Measurements from ENCODE around the gene RPS3.
A peak's percentile ranks its signal among the peaks of the same experiment; 100 is the strongest.

RPS3 gene

DNA sequence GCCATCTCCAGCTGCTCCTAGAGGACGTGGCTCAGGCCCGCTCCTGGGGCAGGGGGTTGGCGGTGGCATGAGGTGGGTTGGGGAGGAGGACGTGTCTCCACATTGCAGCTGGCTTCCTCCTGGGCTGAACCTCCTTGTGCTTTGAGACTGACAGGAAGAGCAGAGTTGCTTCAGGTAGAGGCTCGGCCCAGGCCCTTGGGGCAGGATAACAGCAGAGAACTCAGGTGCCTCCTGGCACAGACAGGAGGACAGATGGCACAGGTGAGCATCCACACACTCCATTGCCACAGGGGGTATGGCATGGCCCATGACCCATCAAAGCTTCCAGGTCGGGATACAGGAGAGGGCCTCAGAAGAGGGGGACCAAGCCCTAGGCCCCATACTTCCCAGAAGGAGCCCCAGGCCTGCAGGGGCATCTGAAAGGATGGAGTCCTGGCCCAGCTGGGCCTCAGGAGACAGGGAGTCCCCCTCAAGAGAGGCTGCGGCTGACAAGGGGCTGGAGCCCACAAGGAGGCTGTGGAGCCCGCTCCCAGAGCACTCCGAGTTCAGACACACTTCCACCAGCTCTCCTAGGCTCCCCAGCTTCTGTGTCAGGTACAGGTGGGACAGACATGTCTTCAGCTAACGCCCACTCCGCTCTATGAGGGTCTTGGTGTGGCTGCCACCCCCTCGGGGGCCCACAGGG is 35.7 kb downstream of the RPS3 start:
- DNase-seq (ENCODE audit: low read depth in 2 of 2) = no peak

DNA sequence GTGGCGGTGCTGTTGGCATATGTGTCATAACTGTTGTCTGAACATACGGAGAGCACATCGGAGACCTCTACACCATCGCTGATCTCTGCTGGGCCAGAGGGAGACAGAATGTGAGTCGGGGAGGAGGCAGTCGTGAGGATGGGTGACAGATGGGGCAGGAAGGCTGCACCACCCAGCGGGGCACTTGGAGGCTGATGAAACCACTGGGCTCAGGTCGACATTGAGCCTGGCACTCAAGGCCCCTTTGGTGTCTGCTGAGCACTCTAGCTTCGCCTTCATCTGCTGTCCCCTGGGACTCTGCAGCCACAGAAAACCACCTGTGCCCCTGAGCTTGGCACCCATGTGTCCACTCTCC is 36.2 kb downstream of the RPS3 start:
- DNase-seq (ENCODE audit: low read depth in 2 of 2) = no peak

DNA sequence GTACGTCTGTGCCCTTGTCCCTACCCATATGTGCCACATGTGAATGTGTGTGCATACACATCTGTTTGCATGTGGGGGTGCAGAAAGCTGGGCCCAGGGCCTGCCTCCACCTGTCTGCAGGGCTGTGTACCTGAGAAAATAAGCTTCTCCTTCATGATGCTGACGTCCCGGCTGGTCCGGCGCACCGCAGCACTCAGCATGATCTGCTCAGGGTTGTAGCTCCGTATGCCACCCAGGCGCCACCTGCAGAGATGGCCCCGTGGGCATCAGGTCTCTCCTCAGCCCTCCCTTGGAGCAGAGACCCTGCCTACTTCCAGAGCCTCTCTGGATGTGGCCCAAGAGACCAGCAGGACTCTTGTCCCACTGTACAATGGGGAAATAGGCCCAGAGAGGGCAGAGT is 37.5 kb downstream of the RPS3 start:
- DNase-seq (ENCODE audit: low read depth in 2 of 2) = no peak

DNA sequence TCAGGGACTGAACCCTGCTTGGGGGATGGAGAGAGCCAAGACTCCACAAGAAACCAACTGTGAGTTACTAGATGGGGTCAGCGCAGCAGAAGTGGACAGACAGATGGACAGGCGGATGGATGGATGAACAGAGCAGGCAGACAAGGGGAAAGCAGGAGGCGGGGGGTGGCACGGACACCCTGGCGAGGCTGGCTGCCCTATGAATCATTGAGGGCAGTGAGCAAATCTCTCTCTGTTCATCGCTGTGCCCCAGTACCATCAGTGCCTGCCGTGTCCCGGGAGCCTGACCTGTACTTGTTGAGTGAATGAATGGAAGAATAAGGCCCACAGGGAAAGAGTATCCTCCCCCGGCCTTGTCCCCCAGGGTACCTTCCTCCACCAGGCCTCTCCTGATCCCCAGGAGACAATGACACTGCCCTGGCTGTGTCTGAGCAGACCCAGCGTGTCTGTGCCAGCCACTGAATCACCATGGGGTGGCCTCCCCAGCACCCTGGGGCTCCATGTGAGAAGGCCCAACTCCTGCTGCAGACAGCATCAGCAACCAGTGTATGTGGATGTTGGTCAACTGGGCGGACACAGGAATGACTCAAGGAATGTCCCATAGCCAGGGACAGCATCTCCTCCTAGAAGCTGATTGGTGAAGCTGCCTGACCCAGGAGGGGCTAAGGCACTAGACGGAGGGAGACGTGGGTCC is 38.8 kb downstream of the RPS3 start:
- DNase-seq (ENCODE audit: low read depth in 2 of 2) = no peak

DNA sequence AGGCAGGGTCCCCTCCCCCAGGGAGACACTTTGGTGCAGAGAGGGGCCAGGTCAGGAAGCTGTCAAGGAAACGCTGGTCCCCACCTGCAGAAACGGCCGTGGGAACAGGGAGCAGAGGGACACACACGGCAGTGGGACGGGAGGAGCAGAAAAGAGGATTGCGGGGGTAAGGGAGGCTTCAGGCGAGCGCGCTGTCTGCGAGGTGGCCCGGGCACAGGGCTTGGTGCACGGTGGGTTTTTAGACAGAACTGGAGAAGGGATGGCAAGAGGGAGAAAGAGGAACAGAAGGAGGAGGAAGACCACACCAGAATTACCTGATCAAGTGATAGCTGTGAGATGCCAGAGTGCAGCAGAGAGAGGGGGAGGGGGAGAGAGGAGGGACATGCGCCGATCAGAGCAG is 39.7 kb downstream of the RPS3 start:
- no peak for DNase-seq (ENCODE audit: low read depth in 2 of 2)

DNA sequence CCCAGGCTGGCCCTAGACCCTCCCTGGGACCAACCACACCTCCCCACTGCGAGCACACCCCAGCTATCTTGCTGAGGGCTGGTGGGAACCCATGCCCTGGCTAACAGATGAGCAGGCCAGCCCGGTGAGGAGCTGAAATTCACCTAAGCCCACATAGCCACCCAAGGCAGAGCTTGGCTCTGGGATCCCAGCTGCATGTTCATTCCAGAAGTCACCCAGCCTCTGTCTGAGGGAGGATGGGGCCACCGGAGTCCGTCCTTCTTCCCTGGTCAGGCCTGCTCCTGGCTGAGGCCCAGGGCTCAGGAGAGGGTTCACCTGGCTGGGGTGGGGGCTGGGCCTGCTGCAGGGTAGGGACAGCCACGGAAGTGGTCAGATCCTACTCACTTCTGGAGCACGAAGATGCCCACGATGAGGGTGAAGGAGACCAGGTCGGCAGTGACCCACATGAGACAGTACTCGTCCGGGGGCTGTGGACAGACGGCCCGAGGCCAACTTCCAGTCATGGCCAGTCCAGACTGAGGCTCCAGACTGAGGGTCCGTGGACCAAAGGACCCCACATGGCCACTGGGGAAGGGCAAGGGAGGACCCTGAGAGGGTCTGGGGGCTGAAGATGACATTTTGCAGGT is 40.3 kb downstream of the RPS3 start:
- DNase-seq (ENCODE audit: low read depth in 2 of 2) = no peak

- DNase-seq (ENCODE audit: low read depth in 2 of 2) = no peak
These were observed 41.9 kb downstream of the RPS3 start for GRCh38 chr11:75440960-75441803.

GRCh38 chr11:75441804-75442132 is 42.5 kb downstream of the RPS3 start:
- no peak for DNase-seq (ENCODE audit: low read depth in 2 of 2)

DNA sequence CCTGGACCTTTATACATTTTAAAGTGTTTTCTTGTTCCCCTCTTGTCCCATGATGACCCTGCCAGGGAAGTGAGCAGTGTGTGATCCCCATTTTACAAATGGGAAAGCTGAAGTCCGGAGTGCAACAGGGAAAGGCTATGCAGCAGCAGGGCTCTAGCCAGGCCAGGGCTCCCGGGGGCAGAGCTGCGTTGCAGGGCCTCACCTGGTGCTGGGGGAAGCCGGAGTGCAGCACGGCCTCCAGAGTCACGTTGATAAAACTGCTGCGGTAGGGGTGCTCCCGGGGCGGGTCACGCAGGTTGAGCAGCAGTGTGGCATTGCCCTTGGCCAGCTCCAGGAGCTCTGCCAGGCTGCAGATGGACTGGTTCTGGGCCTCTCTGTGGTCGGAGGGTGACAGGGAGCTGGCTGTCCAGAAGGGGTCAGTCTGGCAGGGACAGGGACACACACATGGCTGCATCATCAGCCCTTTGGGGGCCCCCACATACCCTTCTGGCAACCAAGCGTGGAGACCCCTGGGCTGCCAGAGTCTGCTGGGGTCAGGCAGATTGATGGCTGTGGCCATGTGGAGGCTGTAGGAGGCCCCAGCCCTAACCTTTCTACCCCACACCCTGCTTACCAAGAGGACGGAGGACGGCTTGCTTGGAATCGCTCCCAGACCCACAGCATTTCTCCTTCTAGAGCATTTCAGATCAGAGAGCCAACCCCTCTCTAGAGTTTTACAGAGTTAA is 43.0 kb downstream of the RPS3 start:
- DNase-seq (ENCODE audit: low read depth in 2 of 2) = no peak

DNA sequence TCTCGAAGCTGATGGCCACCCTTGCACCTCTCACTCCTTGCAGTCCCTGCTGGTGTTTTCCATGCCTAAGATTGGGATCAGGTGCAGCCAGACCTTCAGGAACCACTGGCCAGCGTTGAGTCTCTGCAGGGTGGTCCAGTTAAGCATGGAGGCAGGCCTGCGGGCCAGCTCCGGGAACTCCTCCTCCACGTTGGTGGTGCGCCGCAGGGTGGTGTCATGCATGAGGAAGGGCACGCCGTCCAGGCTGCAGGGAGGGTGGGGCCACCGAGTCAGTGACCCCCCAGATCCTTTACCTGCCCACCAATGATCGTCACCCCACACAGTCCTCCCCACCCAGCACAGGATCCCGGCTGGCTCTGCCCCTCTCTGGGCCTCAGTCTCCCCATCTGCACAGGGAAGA is 43.7 kb downstream of the RPS3 start:
- DNase-seq (ENCODE audit: low read depth in 2 of 2) = no peak

GRCh38 chr11:75445315-75445953 is 46.1 kb downstream of the RPS3 start:
- DNase-seq (ENCODE audit: low read depth in 2 of 2) = peak; percentile 46 to 68

GRCh38 chr11:75447415-75447814 is 48.1 kb downstream of the RPS3 start:
- DNase-seq (ENCODE audit: low read depth in 2 of 2) = no peak

GRCh38 chr11:75449271-75449670 is 50.0 kb downstream of the RPS3 start:
- DNase-seq (ENCODE audit: low read depth in 2 of 2) = no peak

- DNase-seq (ENCODE audit: low read depth in 2 of 2) = no peak
These were observed 50.5 kb downstream of the RPS3 start for GRCh38 chr11:75449776-75450175.

DNA sequence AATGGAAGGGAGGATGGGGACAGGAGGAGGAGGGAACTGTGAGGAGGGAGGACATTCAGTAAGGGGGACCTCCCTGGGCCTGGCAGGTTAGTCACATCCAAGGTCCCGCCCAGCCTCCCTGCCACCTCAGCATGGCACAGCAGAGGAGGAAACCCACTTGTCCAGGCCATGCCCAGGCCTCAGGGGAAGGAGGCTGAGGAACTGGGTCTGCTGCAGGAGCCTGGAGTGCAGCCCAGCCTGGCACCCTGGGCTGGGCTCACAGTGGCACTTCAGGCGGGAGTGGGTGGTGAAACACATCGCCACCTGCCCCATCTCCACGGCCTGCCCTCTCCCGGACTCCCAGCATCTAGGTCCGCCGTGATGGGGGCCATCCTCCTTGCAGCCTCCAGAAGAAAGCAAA is 50.9 kb downstream of the RPS3 start:
- DNase-seq (ENCODE audit: low read depth in 2 of 2) = no peak

DNA sequence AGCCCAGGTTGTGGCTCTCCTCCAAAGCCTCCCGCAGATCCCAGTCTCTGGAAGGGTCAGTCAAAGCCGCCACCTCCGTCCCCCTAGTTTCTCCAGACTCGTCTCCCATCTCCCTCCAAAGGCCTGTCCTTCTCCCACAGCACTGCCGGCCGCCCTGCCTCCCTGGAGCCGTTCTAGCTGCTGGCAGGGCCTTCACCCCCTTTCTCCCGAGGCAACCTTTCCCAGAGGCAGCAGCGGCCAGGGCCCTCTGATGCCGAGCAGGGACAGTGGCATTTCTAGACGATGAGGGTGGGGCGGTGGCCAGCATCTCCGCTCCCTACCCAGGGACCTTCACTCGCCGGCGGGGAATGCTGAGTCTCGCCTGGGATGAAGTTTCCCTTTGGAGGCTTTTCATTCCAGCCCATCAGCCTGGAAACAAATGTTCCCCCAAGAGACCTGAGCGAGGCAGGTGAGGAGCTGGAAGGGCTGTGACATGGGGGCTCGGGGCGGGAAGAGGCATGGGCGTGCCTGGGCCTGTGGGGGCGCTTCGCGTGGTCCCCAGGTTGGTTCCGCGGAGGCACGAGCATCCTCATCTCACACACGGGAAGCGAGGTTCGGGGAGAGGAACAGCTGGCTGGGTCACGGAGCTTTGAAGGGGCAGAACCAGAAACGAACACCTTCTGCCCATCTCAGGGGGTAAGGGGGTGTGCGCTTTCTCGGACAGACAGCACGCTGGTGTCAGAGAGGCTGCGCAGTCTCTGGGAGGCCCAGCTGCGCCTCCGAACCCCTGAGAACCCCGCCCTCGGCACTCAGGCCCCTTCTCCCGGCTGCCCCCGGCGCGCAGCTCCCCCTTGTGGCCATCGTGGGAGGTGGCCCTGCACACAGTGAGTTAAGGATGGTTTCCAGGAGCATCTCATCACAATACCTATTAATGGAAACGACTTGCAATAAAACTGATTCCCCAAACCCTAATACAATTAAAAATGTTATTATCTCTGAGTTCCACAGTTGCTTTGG is 51.8 kb downstream of the RPS3 start:
- DNase-seq (ENCODE audit: low read depth in 2 of 2) = peak; percentile 27 to 39

DNA sequence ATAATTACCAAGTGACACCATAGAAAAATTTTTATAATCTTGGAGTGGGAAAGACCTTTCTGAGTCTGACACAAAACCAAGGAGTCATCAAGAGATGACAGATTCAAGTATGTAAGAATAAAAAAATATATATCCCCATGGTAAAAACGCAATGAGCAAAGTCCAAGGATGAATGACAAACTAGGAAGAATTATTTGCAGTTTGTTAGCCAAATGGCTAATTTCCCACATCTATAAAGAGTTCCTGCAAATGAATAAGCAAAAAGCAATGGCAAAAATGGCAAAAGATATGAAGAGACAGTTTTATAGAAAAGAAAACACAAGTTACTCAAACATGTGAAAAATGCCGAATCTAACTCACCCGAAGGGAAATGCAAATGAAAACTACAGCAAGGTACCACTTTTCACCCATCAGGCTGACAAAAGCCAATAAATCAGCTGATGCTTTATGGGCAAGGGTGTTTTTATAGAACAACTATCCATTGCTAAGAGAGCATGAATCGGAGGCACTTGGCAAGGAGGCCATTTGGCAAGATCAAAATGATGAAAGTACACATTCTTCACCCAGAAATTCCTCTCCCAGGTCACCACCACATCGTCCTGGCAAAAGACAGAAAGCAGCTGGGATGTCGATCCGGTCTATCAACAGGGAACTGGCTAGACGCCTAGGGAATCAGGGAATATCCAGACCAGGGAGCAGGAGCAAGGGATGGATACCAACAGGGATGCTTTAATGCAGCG is 54.8 kb downstream of the RPS3 start:
- no peak for DNase-seq (ENCODE audit: low read depth in 2 of 2)

- no peak for DNase-seq (ENCODE audit: low read depth in 2 of 2)
These were observed 55.7 kb downstream of the RPS3 start for GRCh38 chr11:75454987-75455386.
